Activated naive CD4-positive, alpha-beta T cell treated with anti-CD3 and anti-CD28 coated beads, Interleukin-2, amount 10 ng/mL, durations not matched to agents 7 days and 5 days (primary cell): ENCODE results near the gene ATP5PO.
A peak's percentile ranks its signal among the peaks of the same experiment; 100 is the strongest.

Source experiments
- CTCF ChIA-PET: fragments of 350-600 bp; sonication (Branson Sonifier 250); formaldehyde crosslinking; loops from one replicate; lab custom pipeline; 2021; ENCODE audit warnings: antibody characterized with exemption; lab: Charles Lee
- DNase-seq: peaks from one replicate; pipeline ENCODE4 v3.0.0-alpha.2; 2020
- H3K27ac Mint-ChIP-seq: one replicate; pipeline ENCODE4 v1.8.0; 2021; ENCODE audit warnings: mild to moderate bottlenecking, moderate library complexity, mixed read lengths
- H3K27me3 Mint-ChIP-seq: one replicate; pipeline ENCODE4 v1.8.0; 2021; ENCODE audit warnings: mild to moderate bottlenecking, mixed read lengths
- H3K36me3 Mint-ChIP-seq: one replicate; pipeline ENCODE4 v1.8.0; 2021; ENCODE audit warnings: mixed read lengths
- H3K4me1 Mint-ChIP-seq: one replicate; pipeline ENCODE4 v1.8.0; 2021; ENCODE audit warnings: mixed read lengths
- H3K4me3 Mint-ChIP-seq: one replicate; pipeline ENCODE4 v1.8.0; 2021; ENCODE audit warnings: mild to moderate bottlenecking, moderate library complexity, mixed read lengths
- H3K9me3 Mint-ChIP-seq: one replicate; pipeline ENCODE4 v1.8.0; 2021; ENCODE audit warnings: mixed read lengths

The ATP5PO gene

GRCh38 chr21:33915368-33916199 is at the start of gene ATP5PO:
TSS of gene ATP5PO (minus strand) at chr21:33915804. CDS start at chr21:33915763, 41 bp downstream.
- H3K27me3 Mint-ChIP-seq = no peaks in the 10 kb centered on the region
- H3K9me3 Mint-ChIP-seq = no peaks in the 10 kb centered on the region
- DNase-seq = peak; percentile 98
- peak within 1 kb of the TSS; percentile 95 for H3K4me3 Mint-ChIP-seq
- H3K27ac Mint-ChIP-seq = peak within 1 kb of the TSS; percentile 93
- H3K36me3 Mint-ChIP-seq = peaks cover 23% of the 10 kb centered on the region
- H3K4me1 Mint-ChIP-seq = peaks cover 33% of the 10 kb centered on the region
- CTCF ChIA-PET = interaction anchor here (1.1 kb wide), 1 partner anchor 282 kb away, joined by 3 read pairs; no protein-coding TSS in a partner anchor

- Mint-ChIP-seq H3K27ac (no peak overlapping the region), H3K9me3 (peaks cover 11% of the 10 kb centered on the region), H3K27me3 (no peaks in the 10 kb centered on the region), H3K36me3 (peaks cover 54% of the 10 kb centered on the region), H3K4me3 (no peak overlapping the region), H3K4me1 (peaks cover 4% of the 10 kb centered on the region)
- no peak for DNase-seq
- CTCF ChIA-PET = no interaction called here
Measured at GRCh38 chr21:33964706-33965325, 49.2 kb upstream of the ATP5PO start.

GRCh38 chr21:33963848-33964555 is 48.4 kb upstream of the ATP5PO start:
- peaks cover 4% of the 10 kb centered on the region for H3K4me1 Mint-ChIP-seq
- H3K27me3 Mint-ChIP-seq = no peaks in the 10 kb centered on the region
- H3K9me3 Mint-ChIP-seq = peaks cover 18% of the 10 kb centered on the region
- CTCF ChIA-PET = interaction anchor here (1.0 kb wide), 1 partner anchor 12 kb away, joined by 5 read pairs; no protein-coding TSS in a partner anchor
- H3K36me3 Mint-ChIP-seq = peaks cover 53% of the 10 kb centered on the region
- H3K27ac Mint-ChIP-seq = no peak overlapping the region
- no peak for DNase-seq
- H3K4me3 Mint-ChIP-seq = no peak overlapping the region

- Mint-ChIP-seq H3K36me3 (peaks cover 55% of the 10 kb centered on the region), H3K4me1 (peaks cover under 1% of the 10 kb centered on the region), H3K27me3 (no peaks in the 10 kb centered on the region), H3K27ac (no peak overlapping the region), H3K9me3 (peaks cover 22% of the 10 kb centered on the region), H3K4me3 (no peak overlapping the region)
- no peak for DNase-seq
- CTCF ChIA-PET = interaction anchor here (0.9 to 1.2 kb wide), 2 partner anchors 13 kb away, joined by 3 read pairs; no protein-coding TSS in a partner anchor
Measured at GRCh38 chr21:33962290-33962689, 46.7 kb upstream of the ATP5PO start.

GRCh38 chr21:33961061-33961460 is 45.5 kb upstream of the ATP5PO start:
- no peaks in the 10 kb centered on the region for H3K27me3 Mint-ChIP-seq
- DNase-seq = no peak
- H3K27ac Mint-ChIP-seq = no peak overlapping the region
- no peak overlapping the region for H3K4me3 Mint-ChIP-seq
- H3K36me3 Mint-ChIP-seq = peaks cover 54% of the 10 kb centered on the region
- CTCF ChIA-PET = no interaction called here
- peaks cover 6% of the 10 kb centered on the region for H3K4me1 Mint-ChIP-seq
- H3K9me3 Mint-ChIP-seq = peaks cover 22% of the 10 kb centered on the region

GRCh38 chr21:33959680-33960079 is 44.1 kb upstream of the ATP5PO start:
- Mint-ChIP-seq H3K9me3 (peaks cover 22% of the 10 kb centered on the region), H3K4me3 (no peak overlapping the region), H3K27ac (no peak overlapping the region), H3K36me3 (peaks cover 55% of the 10 kb centered on the region), H3K27me3 (no peaks in the 10 kb centered on the region), H3K4me1 (peaks cover 13% of the 10 kb centered on the region)
- CTCF ChIA-PET = interaction anchor here (0.9 to 1.9 kb wide), 2 partner anchors 10 to 26 kb away, joined by 3 to 5 read pairs; no protein-coding TSS in a partner anchor
- DNase-seq = no peak

GRCh38 chr21:33954395-33954794 is 38.8 kb upstream of the ATP5PO start:
- H3K27ac Mint-ChIP-seq = no peak overlapping the region
- CTCF ChIA-PET = interaction anchor here (0.8 to 1.6 kb wide), 3 partner anchors 19 to 30 kb away, joined by 3 to 6 read pairs (median 3); no protein-coding TSS in a partner anchor
- H3K27me3 Mint-ChIP-seq = no peaks in the 10 kb centered on the region
- peaks cover 49% of the 10 kb centered on the region for H3K4me1 Mint-ChIP-seq
- H3K36me3 Mint-ChIP-seq = peaks cover 48% of the 10 kb centered on the region
- no peak overlapping the region for H3K4me3 Mint-ChIP-seq
- no peak for DNase-seq
- peaks cover 10% of the 10 kb centered on the region for H3K9me3 Mint-ChIP-seq

- peak overlapping the region; percentile 84 for H3K27ac Mint-ChIP-seq
- CTCF ChIA-PET = interaction anchor here (0.9 to 1.4 kb wide), 5 partner anchors 12 to 397 kb away, joined by 3 to 5 read pairs (median 3); no protein-coding TSS in a partner anchor
- H3K36me3 Mint-ChIP-seq = peaks cover 41% of the 10 kb centered on the region
- no peaks in the 10 kb centered on the region for H3K9me3 Mint-ChIP-seq
- H3K4me3 Mint-ChIP-seq = peak overlapping the region; percentile 55
- H3K27me3 Mint-ChIP-seq = no peaks in the 10 kb centered on the region
- no peak for DNase-seq
- peaks cover 76% of the 10 kb centered on the region for H3K4me1 Mint-ChIP-seq
Measured at GRCh38 chr21:33951276-33952178, 35.9 kb upstream of the ATP5PO start.

- no peaks in the 10 kb centered on the region for H3K9me3 Mint-ChIP-seq
- CTCF ChIA-PET = interaction anchor here (1.1 to 4.5 kb wide), 4 partner anchors 14 to 127 kb away, joined by 3 to 27 read pairs (median 20); no protein-coding TSS in a partner anchor
- H3K4me3 Mint-ChIP-seq = peak overlapping the region; percentile 62
- H3K4me1 Mint-ChIP-seq = peaks cover 80% of the 10 kb centered on the region
- peaks cover 43% of the 10 kb centered on the region for H3K36me3 Mint-ChIP-seq
- peak overlapping the region; percentile 99 for H3K27ac Mint-ChIP-seq
- DNase-seq = peak; percentile 28
- no peaks in the 10 kb centered on the region for H3K27me3 Mint-ChIP-seq
Measured at GRCh38 chr21:33950431-33951079, 35.0 kb upstream of the ATP5PO start.

GRCh38 chr21:33949516-33950430 is 34.2 kb upstream of the ATP5PO start:
- H3K27ac Mint-ChIP-seq = peak overlapping the region; percentile 99
- peak overlapping the region; percentile 62 for H3K4me3 Mint-ChIP-seq
- CTCF ChIA-PET = interaction anchor here (0.6 to 4.5 kb wide), 10 partner anchors 13 to 398 kb away, joined by 3 to 27 read pairs (median 8); no protein-coding TSS in a partner anchor
- DNase-seq = peak; percentile 71
- H3K4me1 Mint-ChIP-seq = peaks cover 79% of the 10 kb centered on the region
- peaks cover 45% of the 10 kb centered on the region for H3K36me3 Mint-ChIP-seq
- H3K27me3 Mint-ChIP-seq = no peaks in the 10 kb centered on the region
- peaks cover 4% of the 10 kb centered on the region for H3K9me3 Mint-ChIP-seq

- H3K4me1 Mint-ChIP-seq = peaks cover 87% of the 10 kb centered on the region
- H3K36me3 Mint-ChIP-seq = peaks cover 48% of the 10 kb centered on the region
- no peaks in the 10 kb centered on the region for H3K27me3 Mint-ChIP-seq
- peak overlapping the region; percentile 99 for H3K27ac Mint-ChIP-seq
- CTCF ChIA-PET = interaction anchor here (0.6 to 4.5 kb wide), 11 partner anchors 12 to 399 kb away, joined by 3 to 27 read pairs (median 5); no protein-coding TSS in a partner anchor
- peak; percentile 26 for DNase-seq
- peak overlapping the region; percentile 62 for H3K4me3 Mint-ChIP-seq
- peaks cover 11% of the 10 kb centered on the region for H3K9me3 Mint-ChIP-seq
Measured at GRCh38 chr21:33948951-33949444, 33.4 kb upstream of the ATP5PO start.
